ENCODE results near the gene NXPH4.

Gene NXPH4

GRCh38 chr12:57195186-57195585 lies 21.4 kb upstream of the NXPH4 start:
- H3K4me3 ChIP-seq = no peak overlapping the region
- no peak for TF ChIP-seq CTCF (IDR thresholded peaks at IDR 0.05)
- no peak overlapping the region for H3K27ac ChIP-seq
- H3K9me3 ChIP-seq = no peaks in the 10 kb centered on the region
- intact Hi-C loops (cut with DNase I; ENCODE audit: low total_unique reads) = no loop called here
- DNase-seq = no peak
- H3K4me1 ChIP-seq = no peaks in the 10 kb centered on the region
- H3K27me3 ChIP-seq = no peaks in the 10 kb centered on the region
- H3K36me3 ChIP-seq = peaks cover 100% of the 10 kb centered on the region in 3 donors

GRCh38 chr12:57195611-57196371 lies 20.8 kb upstream of the NXPH4 start:
- Histone ChIP-seq H3K4me3 (no peak overlapping the region), H3K27me3 (no peaks in the 10 kb centered on the region), H3K36me3 (peaks cover 100% of the 10 kb centered on the region in 3 donors), H3K27ac (no peak overlapping the region), H3K4me1 (no peaks in the 10 kb centered on the region), H3K9me3 (no peaks in the 10 kb centered on the region)
- no peak for DNase-seq
- intact Hi-C loops (cut with DNase I; ENCODE audit: low total_unique reads) = no loop called here
- no peak for TF ChIP-seq CTCF (IDR thresholded peaks at IDR 0.05)

- intact Hi-C loops (cut with DNase I; ENCODE audit: low total_unique reads) = no loop called here
Observed at GRCh38 chr12:57196439-57196838, 20.2 kb upstream of the NXPH4 start.

GRCh38 chr12:57196956-57197355 lies 19.6 kb upstream of the NXPH4 start:
- TF ChIP-seq CTCF (IDR thresholded peaks at IDR 0.05) = no peak
- no peaks in the 10 kb centered on the region for H3K27me3 ChIP-seq
- no peak overlapping the region for H3K4me3 ChIP-seq
- H3K4me1 ChIP-seq = no peaks in the 10 kb centered on the region
- H3K9me3 ChIP-seq = no peaks in the 10 kb centered on the region
- DNase-seq = no peak
- peaks cover 100% of the 10 kb centered on the region in 3 donors for H3K36me3 ChIP-seq
- H3K27ac ChIP-seq = no peak overlapping the region
- intact Hi-C loops (cut with DNase I; ENCODE audit: low total_unique reads) = no loop called here

More at GRCh38 chr12:57196439-57196838, 20.2 kb upstream of the NXPH4 start:
- Histone ChIP-seq H3K27ac (no peak overlapping the region), H3K4me1 (no peaks in the 10 kb centered on the region), H3K9me3 (no peaks in the 10 kb centered on the region), H3K36me3 (peaks cover 100% of the 10 kb centered on the region in 3 donors), H3K4me3 (no peak overlapping the region), H3K27me3 (no peaks in the 10 kb centered on the region)
- DNase-seq = no peak
- no peak for TF ChIP-seq CTCF (IDR thresholded peaks at IDR 0.05)

- Histone ChIP-seq H3K27ac (no peak overlapping the region), H3K4me3 (no peak overlapping the region), H3K4me1 (no peaks in the 10 kb centered on the region), H3K36me3 (peaks cover 100% of the 10 kb centered on the region in 3 donors), H3K9me3 (no peaks in the 10 kb centered on the region), H3K27me3 (no peaks in the 10 kb centered on the region)
- DNase-seq = no peak
- no peak for TF ChIP-seq CTCF (IDR thresholded peaks at IDR 0.05)
- intact Hi-C loops (cut with DNase I; ENCODE audit: low total_unique reads) = no loop called here
Observed at GRCh38 chr12:57198329-57198728, 18.3 kb upstream of the NXPH4 start.
